ENCODE data around the gene SERINC1.
"Not testable (repeated sequence)": the region's sequence is repeated elsewhere in the genome, so short reads cannot be mapped to it uniquely, and the experiment has no call there.

Gene SERINC1

DNA sequence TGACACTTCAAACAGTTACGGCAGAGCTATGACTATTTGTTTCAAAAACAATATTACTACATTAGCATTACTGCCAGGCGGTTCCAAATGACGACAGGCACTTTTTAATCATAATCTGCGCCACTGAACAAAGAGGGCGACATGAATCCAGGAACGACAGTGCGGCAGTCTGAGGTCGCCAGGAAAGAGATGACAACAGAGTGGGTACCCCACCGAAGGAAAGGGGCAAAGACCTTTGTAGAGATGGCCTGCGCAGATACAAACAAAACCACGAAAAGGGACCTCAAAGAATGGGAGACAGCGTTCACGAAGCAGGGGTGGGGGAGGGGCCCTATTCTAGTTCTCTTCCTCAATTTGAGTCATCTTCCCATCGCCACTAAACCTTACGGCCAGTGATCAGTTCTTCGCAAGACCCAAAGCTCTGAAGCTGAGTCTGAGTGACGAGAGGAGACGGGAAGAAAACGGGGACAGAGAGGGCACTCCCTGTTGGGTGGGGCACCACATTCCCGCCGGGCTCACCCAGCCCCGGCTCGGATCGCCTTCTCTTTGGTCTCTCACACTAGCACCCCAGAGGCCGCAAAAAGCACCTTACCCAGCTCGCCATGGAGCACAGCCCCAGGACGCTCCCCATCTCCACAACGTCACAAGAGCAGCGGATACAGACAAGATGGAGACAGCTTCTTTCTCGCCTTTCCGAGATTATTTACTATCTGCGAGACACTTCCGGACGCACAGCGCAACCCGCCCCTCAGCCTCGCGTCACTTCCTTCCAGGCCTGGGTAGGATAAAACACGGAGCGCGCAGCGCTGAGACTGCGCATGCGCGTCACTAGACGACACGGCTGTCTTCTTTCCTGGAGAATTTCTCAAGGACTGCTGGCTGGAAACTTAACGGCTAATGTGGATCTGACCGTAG is at the start of gene SERINC1:
Gene SERINC1 (minus strand): TSS at position 701 of the 915 bp plus-strand sequence. CDS start 70 bp downstream, at position 631.
- peak; percentile 87 for DNase-seq

DNA sequence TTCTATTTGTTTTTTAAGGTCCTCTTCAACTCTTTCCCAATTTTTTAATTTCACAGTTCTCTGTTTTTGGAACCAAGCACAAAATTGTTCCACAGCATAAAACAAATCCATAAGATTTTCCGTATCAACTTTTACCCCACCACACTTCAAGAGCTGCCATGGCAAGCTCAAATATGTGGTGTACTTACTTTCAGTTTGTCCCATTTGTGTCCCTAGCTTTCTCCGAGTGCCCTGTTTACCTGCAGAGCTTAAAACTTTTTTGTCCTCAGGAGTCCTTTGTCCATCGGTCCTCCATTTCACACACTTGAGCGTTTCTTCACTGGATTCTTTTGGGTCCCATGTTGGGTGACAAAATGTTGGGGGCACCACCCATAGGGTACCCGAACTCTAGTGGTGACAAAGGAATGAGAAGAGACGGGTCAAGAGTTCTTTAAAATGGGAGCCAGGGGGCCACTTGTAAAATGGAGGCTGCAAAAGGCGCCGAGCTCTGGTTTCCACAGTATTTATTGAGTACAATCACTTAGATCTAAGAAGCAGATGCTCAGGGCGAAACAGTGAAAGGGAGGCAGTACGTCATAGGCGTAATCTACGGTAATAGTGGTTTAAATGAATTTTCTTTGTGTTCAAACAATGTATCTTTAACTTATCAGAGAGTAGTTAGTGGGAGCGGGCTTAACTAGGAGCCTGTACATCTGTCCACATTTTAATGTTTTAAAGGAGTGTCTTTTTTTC is 39.8 kb upstream of the SERINC1 start:
- DNase-seq = no peak

DNA sequence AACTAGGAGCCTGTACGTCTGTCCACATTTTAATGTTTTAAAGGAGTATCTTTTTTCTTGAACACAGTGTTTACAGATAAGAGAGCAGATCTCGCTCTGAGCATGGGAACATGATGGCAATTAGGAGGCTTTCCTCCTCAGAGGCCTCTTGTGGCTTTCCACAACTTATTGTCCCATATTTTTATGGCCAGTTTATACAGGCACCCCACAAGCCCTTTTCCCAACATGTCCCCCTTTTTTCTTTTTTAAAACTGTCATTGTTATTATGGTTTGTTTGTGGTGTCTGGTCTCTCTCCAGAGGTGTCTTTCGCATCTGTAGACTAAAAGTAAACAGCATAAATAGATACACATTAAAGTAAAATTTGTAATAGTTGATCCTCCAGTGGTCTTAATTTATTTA is 33.6 kb upstream of the SERINC1 start:
- not testable (repeated sequence) for DNase-seq

DNA sequence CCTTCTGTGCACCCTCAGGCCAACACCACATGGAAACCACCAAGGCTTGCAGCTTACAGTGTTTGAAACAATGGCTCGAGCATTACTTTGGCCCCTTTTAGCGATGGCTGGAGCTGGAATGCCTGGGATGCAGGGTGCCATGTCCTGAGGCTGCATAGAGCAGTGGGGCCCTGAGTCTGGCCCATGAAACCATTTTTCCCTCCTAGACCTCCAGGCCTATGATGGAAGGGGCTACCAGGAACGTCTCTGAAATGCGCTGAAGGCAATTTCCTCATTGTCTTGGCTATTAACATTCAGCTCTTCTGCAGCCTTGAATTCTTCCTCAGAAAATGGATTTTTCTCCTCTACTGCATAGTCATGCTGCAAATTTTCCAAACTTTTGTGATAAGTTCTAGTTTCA is 29.9 kb upstream of the SERINC1 start:
- DNase-seq = no peak

DNA sequence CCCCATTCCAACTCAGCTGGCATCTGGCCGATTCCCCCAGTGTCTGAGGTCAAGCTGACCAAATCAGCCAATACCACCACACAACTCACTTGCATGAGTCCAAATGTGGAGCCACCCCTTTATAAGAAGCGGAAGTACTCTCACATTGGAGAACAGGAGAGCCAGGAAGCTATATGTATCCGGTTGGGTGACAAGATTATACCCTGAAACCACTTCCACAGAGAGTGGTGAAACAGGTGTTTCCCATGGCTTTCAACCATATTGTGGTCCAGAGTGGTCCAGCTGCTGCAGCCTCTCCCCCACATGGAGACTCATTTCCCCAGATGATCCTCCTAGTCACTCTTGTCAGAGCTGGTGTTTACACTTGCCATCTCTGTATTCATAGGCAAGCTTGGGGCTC is 24.0 kb upstream of the SERINC1 start:
- no peak for DNase-seq

DNA sequence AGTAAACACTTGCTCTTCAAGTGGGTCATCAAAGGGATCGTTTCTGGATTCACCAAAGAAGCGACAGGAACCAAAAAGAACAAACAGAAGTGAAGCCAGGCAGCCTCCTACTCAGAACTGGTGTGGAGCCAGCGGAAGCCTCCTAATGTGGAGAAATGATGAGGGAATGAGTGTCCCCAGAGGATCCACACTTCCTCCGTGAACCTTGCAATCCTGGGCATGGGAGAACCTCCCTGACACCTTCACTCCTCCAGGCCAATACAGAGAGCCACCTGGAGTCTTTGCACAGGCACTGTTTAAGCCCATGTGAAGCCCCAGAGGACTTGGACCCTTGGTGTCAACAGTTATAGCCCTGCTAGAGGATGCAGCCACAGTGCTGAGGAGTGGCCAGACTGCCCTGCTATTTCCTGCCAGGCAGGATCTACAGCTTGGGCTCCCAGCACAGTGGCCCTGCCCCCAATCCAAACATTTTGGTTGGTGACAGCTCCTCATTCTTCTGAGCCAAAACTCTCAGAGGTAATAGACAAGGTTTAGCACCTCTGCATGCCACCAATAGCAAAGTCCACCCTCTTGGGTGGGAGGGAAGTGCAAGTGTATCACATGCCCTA is 23.2 kb upstream of the SERINC1 start:
- DNase-seq = no peak

DNA sequence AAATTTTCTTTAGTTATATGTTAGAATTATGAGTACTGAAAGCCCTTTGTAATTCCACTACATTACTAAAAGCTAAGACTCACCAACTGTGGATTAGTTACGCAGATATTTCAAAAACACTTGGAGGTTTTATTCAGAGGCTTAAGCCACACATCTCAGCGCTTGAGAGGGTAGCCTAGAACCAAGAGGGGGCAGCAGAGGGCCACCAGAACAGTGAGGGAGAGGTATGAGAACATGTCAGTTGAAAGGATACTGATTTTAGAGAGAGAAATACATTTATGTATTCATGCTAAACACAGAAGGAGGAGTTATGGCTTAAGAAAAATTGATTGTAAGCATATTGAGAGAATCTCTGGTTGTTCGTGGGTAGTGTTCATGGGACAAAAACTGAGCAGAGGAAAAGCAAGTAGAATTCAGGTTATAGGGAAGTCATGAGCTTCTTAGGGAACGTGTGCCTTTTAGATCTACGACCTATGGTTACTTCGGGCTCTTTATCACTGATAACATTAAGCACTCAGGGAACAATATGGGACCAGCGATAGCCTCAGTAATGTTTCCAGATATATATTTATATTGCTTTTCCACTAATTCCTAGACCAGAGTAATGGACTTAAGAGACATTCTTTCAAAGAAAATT is 20.4 kb upstream of the SERINC1 start:
- peak; percentile 59 for DNase-seq

DNA sequence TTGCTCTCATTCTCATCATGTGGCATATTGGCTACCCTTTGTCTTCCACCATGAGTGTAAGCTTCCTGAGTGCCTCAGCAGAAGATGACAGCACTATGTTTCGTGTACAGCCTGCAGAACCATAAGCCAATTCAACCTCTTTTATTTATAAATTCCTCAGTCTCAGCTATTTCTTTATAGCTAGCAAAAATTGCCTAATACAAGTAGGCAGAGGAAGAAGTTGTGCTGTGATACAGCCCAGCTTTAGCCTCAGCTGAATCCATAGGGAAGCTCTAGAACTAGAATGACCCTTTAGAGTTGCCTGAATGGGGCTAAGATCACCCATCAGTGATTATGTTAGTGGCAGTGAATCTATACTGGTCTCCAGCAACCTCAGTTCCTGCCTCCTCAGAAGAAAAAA is 19.0 kb upstream of the SERINC1 start:
- DNase-seq = no peak

DNA sequence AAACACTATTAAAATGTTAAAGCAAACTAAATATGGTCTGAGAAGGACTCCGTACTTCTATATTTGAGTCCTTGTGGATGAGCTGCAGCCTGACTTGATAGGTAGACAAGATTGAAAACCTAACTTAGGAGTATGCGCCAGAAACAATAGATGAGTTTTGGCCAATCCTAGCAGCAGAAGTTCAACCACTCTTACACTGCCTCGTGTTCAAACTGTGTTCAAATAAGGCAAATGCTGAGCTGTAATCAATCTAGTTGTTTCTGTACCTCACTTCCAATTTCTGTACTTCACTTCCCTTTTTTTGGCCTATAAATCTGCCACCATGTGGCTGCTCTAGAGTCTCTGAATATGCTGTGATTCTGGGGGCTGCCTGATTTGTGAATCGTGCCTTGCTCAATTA is 13.2 kb upstream of the SERINC1 start:
- no peak for DNase-seq

DNA sequence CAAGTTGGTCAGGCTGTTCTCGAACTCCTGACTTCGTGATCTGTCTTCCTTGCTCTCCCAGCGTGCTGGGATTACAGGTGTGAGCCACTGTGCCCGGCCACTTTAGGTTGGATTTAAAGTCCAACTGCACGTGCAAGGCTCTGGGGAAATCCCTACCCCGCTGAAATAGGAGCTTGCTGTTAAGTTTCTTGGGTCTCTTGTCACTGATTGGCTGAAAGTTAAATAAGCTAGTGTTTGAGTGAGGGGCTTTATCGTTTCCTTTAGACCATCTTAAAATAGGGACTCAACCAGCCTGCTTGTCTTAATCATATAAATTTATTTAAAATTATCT is 11.1 kb upstream of the SERINC1 start:
- no peak for DNase-seq

DNA sequence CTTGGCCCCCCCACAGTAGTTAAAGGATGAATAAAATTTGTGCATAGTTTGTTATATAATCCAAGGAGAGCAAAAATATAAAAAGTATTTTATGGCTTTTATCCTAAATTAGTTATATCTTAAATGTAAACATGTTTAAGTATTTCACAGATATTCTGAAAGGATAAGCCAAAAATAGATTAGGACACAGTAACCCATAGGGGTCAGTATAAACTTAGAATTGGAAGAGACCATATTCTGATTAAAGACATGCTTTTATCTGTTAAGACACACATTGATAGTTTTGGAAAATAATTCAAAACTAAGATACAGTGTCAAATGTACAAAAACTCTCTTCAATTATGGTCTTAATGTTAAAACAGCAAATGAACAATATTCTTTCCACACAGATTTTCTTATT is 4.5 kb upstream of the SERINC1 start:
- DNase-seq = no peak

DNA sequence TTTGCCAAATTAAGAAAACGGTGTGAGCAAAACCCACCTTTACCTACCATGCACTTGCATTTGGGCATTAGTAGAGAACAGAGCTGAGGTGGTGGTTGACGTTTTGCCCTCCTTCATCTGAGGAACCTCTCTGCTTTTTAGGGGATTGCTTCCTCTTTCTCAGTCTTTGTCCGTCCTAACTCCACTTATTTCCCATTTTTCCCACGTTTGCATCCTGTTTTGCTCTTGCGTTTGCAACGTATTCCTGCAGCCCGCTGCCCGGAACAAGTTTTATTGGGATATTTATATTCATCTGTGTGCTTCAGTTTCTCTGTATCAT is 374 bp upstream of the SERINC1 start:
- DNase-seq = no peak

DNA sequence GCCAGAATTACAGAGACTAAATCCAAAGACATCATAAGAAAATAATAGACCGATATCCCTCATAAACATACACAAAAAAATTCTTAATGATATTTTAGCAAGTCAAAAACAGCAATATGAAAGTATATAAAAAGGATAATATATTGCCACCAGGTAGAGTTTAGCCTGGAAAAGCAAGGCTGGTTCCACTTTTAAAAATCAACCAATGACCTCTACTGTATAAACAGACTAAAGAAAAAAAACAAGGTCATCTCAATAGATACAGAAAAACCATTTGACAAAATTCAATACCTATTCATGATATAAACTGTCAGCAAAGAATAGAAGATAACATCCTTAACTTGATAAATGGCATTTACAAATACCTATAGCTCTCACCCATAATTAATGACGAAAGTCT is 9.7 kb downstream of the SERINC1 start:
- DNase-seq = no peak

DNA sequence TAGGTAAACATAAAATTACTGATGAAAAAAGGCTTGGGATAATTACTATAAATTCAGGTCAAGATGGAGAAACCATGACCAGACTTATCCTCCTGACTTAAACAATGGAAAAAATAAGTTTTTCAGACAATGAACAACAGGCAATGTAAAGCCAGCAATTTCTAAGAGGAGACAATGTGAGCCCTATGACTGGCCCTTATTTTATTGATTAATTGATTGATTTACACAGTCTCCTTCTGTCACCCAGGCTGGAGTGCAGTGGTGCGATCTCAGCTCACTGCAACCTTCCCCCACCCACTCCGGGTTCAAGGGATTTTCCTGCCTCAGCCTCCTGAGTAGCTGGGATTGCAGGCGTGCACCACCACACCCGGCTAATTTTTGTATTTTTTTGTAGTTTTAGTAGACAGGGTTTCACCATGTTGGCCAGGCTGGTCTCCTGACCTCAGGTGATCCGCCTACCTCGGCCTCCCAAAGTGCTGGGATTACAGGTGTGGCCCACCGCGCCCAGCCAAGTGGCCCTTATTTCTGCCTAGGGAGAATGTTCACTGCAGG is 11.7 kb downstream of the SERINC1 start:
- DNase-seq = not testable (repeated sequence)

DNA sequence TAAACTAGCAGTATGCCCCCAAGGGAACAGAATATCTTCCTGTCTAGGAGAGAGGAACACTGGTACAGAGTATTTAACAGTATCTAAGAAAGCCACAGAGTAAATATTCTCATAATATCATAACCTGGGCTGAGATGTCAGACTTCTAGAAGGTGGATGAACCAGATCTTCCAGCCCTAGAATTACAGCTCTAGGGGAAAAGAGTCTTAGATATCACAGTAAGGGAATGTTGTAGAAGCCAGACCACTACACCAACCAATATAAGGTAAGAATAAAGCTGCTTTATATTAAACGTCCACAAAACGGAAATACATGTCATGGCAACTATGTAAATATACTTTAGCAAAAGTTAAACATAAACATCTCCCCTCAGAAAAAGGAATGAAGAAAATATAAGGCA is 12.4 kb downstream of the SERINC1 start:
- DNase-seq = no peak

DNA sequence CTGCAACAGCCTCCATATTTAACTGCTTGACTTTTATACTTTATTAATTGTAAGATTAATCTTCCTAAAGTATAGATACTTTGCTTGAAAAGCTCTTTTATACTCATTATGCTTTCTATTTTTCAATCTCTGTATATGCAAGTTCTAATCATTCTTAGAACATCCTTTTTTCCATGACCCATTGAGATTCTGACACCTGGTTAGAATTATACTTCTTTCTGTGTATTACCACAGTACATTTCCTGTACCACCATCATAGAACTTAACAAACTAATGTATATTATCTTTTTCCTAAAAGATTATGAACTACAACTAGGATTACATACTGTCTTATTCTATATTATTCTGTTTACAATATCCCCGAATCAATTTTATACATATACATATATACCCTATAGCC is 13.5 kb downstream of the SERINC1 start:
- DNase-seq = no peak

DNA sequence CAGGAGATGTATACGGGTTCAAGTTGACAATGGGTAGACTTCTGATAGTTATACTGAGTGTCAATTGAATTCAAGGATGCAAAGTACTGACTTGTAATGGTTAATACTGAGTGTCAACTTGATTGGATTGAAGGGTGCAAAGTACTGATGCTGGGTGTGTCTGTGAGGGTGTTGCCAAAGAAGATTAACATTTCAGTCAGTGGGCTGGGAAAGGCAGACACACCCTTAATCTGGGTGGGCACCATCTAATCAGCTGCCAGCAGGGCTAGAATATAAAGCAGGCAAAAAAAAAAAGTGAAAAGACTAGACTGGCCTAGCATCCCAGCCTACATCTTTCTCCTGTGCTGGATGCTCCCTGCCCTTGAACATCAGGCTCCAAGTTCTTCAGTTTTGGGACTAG is 16.5 kb downstream of the SERINC1 start:
- DNase-seq = not testable (repeated sequence)

DNA sequence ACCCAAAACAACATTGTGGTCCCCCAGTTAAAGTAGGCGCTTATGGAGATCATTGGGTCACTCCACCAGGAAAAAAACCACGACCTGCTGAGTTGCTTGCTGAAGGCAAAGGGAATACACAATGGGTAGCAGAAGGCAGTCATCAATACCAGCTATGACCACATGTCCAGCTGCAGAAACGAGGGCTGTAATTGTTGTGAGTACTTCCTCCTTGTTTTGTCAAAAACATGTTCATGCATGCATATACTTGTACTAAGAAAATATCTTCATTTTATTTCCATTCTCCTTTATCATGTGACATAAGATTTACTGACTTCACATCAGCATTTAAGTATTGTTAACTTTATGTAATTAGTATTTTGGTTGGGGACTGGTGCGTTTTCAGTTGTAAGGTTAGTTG is 16.9 kb downstream of the SERINC1 start:
- no peak for DNase-seq

DNA sequence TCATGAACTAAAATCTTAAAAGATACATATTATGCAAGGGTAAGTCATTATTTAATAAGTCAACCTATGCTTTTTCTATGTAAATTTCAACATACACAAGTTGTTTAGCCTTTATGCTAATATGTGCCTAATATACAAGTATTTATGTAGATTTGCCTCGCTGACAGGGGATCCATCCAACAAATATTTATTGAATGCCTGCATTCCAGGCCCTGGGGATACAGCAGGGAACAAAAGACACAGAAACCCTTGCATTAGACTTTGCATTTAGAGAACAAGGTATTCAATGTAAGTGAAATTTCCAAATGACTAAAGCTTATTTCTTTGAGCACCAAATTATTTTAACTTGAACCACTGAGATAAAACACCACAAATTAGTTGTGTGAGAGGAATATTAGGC is 19.1 kb downstream of the SERINC1 start:
- no peak for DNase-seq

DNA sequence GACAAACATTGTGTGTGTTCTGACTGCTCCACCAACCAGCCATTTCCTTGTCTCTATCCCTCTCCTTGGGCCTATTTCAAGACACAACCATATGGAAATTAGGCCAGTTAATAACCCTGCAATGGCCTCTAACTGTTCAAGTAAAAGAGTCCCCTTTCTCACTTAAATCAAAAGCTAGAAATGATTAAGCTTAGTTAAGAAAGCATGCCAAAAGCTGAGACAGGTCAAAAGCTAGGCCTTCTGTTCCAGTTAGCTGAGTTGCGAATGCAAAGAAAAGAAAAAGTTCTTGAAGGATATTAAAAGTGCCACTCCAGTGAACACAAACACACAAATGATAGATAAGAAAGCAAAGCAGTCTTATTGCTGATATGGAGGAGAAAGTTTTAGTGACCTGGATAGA is 22.5 kb downstream of the SERINC1 start:
- DNase-seq = no peak

DNA sequence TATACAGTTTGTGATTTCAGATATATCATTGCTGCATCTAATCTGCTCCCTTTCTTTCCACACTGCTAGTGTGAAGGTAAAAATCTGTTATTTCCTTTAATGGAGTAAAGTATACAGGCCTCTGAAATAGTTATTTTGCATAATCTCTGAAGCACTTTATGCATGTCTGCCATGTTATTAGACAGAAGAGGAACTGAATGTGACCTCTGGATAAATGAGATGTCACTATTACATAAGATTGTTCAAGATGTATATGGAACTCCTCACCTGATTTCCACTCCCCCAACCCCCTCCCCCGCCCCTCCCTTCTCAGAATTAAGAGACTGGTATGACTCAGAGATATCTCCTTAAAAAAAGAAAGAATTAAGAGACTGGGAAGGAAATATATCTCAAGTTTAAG is 26.3 kb downstream of the SERINC1 start:
- no peak for DNase-seq

DNA sequence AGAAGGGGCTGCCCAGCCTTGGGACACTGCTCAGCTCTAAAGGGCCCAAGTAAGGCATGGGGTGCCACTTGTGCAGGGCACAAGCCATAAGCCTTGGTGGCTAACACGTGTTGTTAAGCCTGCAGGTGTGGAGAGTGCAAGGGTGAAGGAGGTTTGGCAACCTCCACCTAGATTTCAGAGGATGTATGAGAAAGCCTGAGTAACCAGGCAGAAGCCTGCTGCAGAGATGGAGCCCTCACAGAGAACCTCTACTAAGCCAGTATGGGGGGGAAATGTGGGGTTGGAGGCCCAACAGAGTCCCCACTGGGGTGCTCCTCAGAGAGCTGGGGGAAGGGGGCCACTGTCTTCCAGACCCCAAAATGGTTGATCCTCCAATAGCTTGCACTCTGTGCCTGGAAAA is 32.6 kb downstream of the SERINC1 start:
- DNase-seq = no peak

DNA sequence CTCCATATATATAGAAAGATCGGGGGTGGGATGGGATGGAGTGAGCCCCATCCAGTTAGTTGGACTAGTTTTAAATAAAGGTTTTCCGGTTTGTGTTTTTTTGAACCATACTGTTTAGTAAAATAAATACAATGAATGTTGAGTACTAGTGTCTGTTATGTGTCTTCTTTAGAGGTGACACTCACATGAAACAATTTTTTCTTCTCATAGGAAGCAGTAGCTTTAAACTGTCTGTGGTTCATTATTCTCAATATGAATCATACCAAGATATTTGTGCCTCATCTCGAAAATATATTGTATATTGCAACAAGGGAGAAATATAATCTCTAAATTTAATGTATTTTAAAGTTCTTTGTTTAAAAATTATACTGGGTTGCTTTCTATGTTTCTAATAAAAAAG is 38.8 kb downstream of the SERINC1 start:
- no peak for DNase-seq
